ENCODE data around the gene WWOX.

GRCh38 chr16:78206623-78207223, 107.3 kb downstream of the WWOX start:
- TF ChIP-seq, protein P1, sequence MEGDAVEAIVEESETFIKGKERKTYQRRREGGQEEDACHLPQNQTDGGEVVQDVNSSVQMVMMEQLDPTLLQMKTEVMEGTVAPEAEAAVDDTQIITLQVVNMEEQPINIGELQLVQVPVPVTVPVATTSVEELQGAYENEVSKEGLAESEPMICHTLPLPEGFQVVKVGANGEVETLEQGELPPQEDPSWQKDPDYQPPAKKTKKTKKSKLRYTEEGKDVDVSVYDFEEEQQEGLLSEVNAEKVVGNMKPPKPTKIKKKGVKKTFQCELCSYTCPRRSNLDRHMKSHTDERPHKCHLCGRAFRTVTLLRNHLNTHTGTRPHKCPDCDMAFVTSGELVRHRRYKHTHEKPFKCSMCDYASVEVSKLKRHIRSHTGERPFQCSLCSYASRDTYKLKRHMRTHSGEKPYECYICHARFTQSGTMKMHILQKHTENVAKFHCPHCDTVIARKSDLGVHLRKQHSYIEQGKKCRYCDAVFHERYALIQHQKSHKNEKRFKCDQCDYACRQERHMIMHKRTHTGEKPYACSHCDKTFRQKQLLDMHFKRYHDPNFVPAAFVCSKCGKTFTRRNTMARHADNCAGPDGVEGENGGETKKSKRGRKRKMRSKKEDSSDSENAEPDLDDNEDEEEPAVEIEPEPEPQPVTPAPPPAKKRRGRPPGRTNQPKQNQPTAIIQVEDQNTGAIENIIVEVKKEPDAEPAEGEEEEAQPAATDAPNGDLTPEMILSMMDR (IDR thresholded peaks at IDR 0.05; ENCODE audit: poor library complexity): no peak
- TF ChIP-seq EZH2phosphoT487 (IDR thresholded peaks at IDR 0.05; ENCODE audit: low read depth, severe bottlenecking, unreplicated experiment): no peak

Measured in hepatocyte (in vitro differentiated cells).